ENCODE data around the gene PEX26. TPM values are rescaled to one million over a fixed set of nuclear protein-coding genes. Genes with fewer than 3 reads are reported as not detected.
"Not testable (repeated sequence)": the region's sequence is repeated elsewhere in the genome, so short reads cannot be mapped to it uniquely, and the experiment has no call there.

The PEX26 gene
- total and polyA plus RNA-seq, 5 donors, result 17.4 to 23.5 (median 23.1) TPM

- Histone ChIP-seq H3K27me3 (ENCODE audit: control insufficient read depth, insufficient read depth) (no peaks in the 10 kb centered on the region), H3K27ac (ENCODE audit: low read length) (no peak overlapping the region), H3K4me1 (ENCODE audit: control insufficient read depth, insufficient read depth, low read length) (peaks cover 8% of the 10 kb centered on the region), H3K9me3 (ENCODE audit: control insufficient read depth, low read length) (no peaks in the 10 kb centered on the region), H3K4me3 (ENCODE audit: low read length) (no peak overlapping the region)
- peak in 2 of 3 donors; percentile 83 to 85 for DNase-seq
- intact Hi-C loops (cut with DNase I), result no loop called here
- peak; percentile 81 to 84 for ATAC-seq
- WGBS, result 55% methylated on average over 4 of the region's 4 CpGs
Measured at GRCh38 chr22:18057568-18058209, 20.1 kb upstream of the PEX26 start.

DNA sequence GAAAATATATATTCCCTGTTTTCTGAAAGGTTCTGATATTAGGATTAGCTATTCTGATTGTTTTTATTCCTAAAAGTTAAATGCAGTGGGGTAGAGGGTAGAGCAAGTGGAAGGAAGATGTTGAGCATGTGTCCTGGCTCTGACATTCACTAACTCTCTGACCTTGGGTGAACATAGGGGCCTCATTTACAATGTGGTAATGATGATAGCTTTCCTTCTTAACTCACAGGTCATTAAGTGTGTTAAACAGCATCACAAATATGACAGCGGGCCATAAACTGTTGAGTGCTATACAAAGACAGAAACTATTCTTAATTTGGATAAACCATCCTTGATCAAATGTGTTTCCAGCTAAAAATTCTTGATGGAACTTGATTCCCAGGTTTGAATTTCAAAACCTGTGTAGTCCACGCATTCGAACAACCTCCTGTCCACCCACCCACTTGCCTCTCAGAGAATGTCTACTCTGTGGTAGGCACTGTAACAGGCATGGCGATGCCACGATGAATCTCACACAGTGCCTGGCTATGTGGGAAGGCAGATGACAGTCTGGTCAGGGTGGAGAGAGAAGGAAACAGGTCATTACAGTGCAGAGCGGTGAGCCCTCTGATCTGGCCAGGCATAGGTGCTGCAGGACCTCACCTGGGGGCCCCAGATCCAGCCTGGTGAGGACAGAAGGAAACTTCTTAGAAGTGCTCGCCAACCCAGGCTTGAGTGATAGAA lies 19.3 kb upstream of the PEX26 start:
- no peak overlapping the region for H3K4me3 ChIP-seq (ENCODE audit: low read length)
- H3K27ac ChIP-seq (ENCODE audit: low read length), result no peak overlapping the region
- peaks cover 8% of the 10 kb centered on the region for H3K4me1 ChIP-seq (ENCODE audit: control insufficient read depth, insufficient read depth, low read length)
- DNase-seq, result no peak
- ATAC-seq, result no peak
- no peaks in the 10 kb centered on the region for H3K27me3 ChIP-seq (ENCODE audit: control insufficient read depth, insufficient read depth)
- 98% methylated on average over 7 of the region's 7 CpGs for WGBS
- no peaks in the 10 kb centered on the region for H3K9me3 ChIP-seq (ENCODE audit: control insufficient read depth, low read length)
- intact Hi-C loops (cut with DNase I), result no loop called here

DNA sequence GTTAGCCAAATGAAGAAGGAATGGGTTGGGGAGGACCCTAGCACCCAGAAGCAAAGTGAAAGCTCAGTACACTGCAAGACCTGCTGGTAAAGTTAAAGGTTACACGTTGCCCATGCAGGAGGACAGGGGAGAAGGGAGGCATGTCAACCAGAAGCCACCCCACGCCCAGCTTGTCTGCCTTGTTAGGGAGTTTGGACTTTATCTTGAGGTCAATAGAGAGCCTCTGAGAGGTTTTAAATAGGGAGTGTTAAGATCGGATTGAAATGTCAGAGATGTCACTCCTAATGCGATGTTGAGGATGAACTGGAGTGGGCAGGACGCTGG lies 18.7 kb upstream of the PEX26 start:
- DNase-seq, result no peak
- intact Hi-C loops (cut with DNase I), result no loop called here
- ATAC-seq, result no peak
- WGBS, result 66% methylated on average over 5 of the region's 5 CpGs
- Histone ChIP-seq H3K9me3 (ENCODE audit: control insufficient read depth, low read length) (no peaks in the 10 kb centered on the region), H3K4me1 (ENCODE audit: control insufficient read depth, insufficient read depth, low read length) (peaks cover 8% of the 10 kb centered on the region), H3K27me3 (ENCODE audit: control insufficient read depth, insufficient read depth) (no peaks in the 10 kb centered on the region), H3K4me3 (ENCODE audit: low read length) (no peak overlapping the region), H3K27ac (ENCODE audit: low read length) (no peak overlapping the region)

DNA sequence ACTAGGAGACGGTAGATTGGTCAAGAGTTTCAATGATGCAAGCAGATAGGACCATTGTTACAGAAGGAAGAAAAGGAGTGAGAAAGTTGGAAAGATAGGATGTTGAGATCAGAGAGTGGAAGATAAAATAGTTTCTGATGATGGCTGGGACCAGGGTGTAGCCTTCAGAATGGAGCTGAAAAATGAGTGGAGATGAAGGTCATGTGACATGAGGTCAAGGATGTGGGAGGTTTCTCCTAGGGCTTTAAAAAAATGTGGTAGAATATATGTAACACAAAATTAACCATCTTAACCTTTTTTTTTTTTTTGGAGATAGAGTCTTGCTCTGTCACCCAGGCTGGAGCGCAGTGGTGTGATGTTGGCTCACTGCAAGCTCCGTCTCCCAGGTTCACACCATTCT lies 18.3 kb upstream of the PEX26 start:
- Histone ChIP-seq H3K4me1 (ENCODE audit: control insufficient read depth, insufficient read depth, low read length) (peaks cover 8% of the 10 kb centered on the region), H3K4me3 (ENCODE audit: low read length) (no peak overlapping the region), H3K9me3 (ENCODE audit: control insufficient read depth, low read length) (no peaks in the 10 kb centered on the region), H3K27ac (ENCODE audit: low read length) (no peak overlapping the region), H3K27me3 (ENCODE audit: control insufficient read depth, insufficient read depth) (no peaks in the 10 kb centered on the region)
- WGBS, result 96% methylated on average over 3 of the region's 3 CpGs
- ATAC-seq (no peak), DNase-seq (no peak)
- intact Hi-C loops (cut with DNase I), result no loop called here

DNA sequence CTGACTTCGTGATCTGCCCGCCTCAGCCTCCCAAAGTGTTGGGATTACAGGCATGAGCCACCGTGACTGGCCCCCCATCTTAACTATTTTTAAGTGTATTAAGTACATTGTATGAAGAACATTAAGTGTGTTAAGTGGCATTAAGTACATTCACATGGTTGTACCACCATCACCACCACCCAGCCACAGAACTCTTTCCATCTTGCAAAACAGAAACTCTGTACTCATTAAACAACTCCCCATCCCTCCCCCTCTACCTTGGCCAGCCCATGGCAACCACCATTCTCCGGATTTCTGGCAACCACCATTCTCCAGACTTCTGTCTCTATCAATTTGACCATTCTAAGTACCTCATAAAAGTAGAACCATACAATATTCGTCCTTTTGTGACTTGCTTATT lies 17.8 kb upstream of the PEX26 start:
- ATAC-seq (no peak), DNase-seq (no peak)
- H3K4me3 ChIP-seq (ENCODE audit: low read length), result no peak overlapping the region
- intact Hi-C loops (cut with DNase I), result loop anchor here in 2 of 4 donors (10.0 kb wide), 1 partner anchor 155 kb away; no protein-coding TSS in a partner anchor
- no peaks in the 10 kb centered on the region for H3K9me3 ChIP-seq (ENCODE audit: control insufficient read depth, low read length)
- WGBS, result 90% methylated on average over 5 of the region's 5 CpGs
- H3K27ac ChIP-seq (ENCODE audit: low read length), result no peak overlapping the region
- no peaks in the 10 kb centered on the region for H3K27me3 ChIP-seq (ENCODE audit: control insufficient read depth, insufficient read depth)
- peaks cover 8% of the 10 kb centered on the region for H3K4me1 ChIP-seq (ENCODE audit: control insufficient read depth, insufficient read depth, low read length)

- Histone ChIP-seq H3K27ac (ENCODE audit: low read length) (no peak overlapping the region), H3K27me3 (ENCODE audit: control insufficient read depth, insufficient read depth) (no peaks in the 10 kb centered on the region), H3K4me3 (ENCODE audit: low read length) (no peak overlapping the region), H3K4me1 (ENCODE audit: control insufficient read depth, insufficient read depth, low read length) (peaks cover 7% of the 10 kb centered on the region), H3K9me3 (ENCODE audit: control insufficient read depth, low read length) (no peaks in the 10 kb centered on the region)
- intact Hi-C loops (cut with DNase I), result loop anchor here in 2 of 4 donors (10.0 kb wide), 1 partner anchor 156 kb away; no protein-coding TSS in a partner anchor
- DNase-seq (no peak), ATAC-seq (no peak)
- WGBS, result 67% methylated on average over 13 of the region's 13 CpGs
Measured at GRCh38 chr22:18060646-18061620, 16.9 kb upstream of the PEX26 start.

GRCh38 chr22:18062421-18062820 lies 15.4 kb upstream of the PEX26 start:
- H3K4me3 ChIP-seq (ENCODE audit: low read length), result no peak overlapping the region
- 95% methylated on average over 3 of the region's 3 CpGs for WGBS
- intact Hi-C loops (cut with DNase I), result loop anchor here in 2 of 4 donors (10.0 kb wide), 1 partner anchor 158 kb away; no protein-coding TSS in a partner anchor
- peaks cover 2% of the 10 kb centered on the region for H3K4me1 ChIP-seq (ENCODE audit: control insufficient read depth, insufficient read depth, low read length)
- no peak for DNase-seq
- no peaks in the 10 kb centered on the region for H3K27me3 ChIP-seq (ENCODE audit: control insufficient read depth, insufficient read depth)
- no peak overlapping the region for H3K27ac ChIP-seq (ENCODE audit: low read length)
- no peaks in the 10 kb centered on the region for H3K9me3 ChIP-seq (ENCODE audit: control insufficient read depth, low read length)
- ATAC-seq, result no peak

DNA sequence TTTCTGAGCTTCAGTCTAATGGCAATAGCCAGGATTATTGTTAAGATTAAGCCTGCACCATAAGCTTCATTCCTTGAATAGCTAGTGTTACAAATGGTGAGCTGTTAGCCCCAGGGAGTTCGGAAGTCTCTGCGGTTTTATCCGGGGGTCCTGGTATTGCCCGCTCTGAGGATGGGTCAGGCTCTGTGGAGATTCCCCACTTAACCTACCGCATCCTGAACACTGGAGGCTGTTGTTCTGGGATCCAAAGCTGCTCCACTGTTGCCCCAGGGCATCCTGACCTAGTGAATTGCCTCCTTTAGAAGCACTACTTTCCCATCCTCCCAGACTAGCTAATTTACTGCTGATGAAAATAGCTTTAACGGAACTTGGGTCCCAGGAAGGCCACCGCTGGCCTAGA lies 14.5 kb upstream of the PEX26 start:
- intact Hi-C loops (cut with DNase I), result loop anchor here in 2 of 4 donors (10.0 kb wide), 1 partner anchor 159 kb away; no protein-coding TSS in a partner anchor
- no peaks in the 10 kb centered on the region for H3K4me1 ChIP-seq (ENCODE audit: control insufficient read depth, insufficient read depth, low read length)

GRCh38 chr22:18063715-18064114 lies 14.1 kb upstream of the PEX26 start:
- H3K27ac ChIP-seq (ENCODE audit: low read length); H3K4me3 ChIP-seq (ENCODE audit: low read length); H3K9me3 ChIP-seq (ENCODE audit: control insufficient read depth, low read length); H3K4me1 ChIP-seq (ENCODE audit: control insufficient read depth, insufficient read depth, low read length); DNase-seq; ATAC-seq; H3K27me3 ChIP-seq (ENCODE audit: control insufficient read depth, insufficient read depth): not testable (repeated sequence)
- WGBS, result 77% methylated on average over 6 of the region's 6 CpGs
- intact Hi-C loops (cut with DNase I), result loop anchor here in 2 of 4 donors (10.0 kb wide), 1 partner anchor 159 kb away; no protein-coding TSS in a partner anchor

More for the DNA sequence above, 14.5 kb upstream of the PEX26 start:
- Histone ChIP-seq H3K4me3 (ENCODE audit: low read length) (no peak overlapping the region), H3K27ac (ENCODE audit: low read length) (no peak overlapping the region), H3K9me3 (ENCODE audit: control insufficient read depth, low read length) (no peaks in the 10 kb centered on the region), H3K27me3 (ENCODE audit: control insufficient read depth, insufficient read depth) (no peaks in the 10 kb centered on the region)
- ATAC-seq (no peak), DNase-seq (no peak)
- WGBS, result 87% methylated on average over 7 of the region's 7 CpGs

- no peaks in the 10 kb centered on the region for H3K4me1 ChIP-seq (ENCODE audit: control insufficient read depth, insufficient read depth, low read length)
- H3K9me3 ChIP-seq (ENCODE audit: control insufficient read depth, low read length), result no peaks in the 10 kb centered on the region
- H3K4me3 ChIP-seq (ENCODE audit: low read length), result no peak overlapping the region
- H3K27me3 ChIP-seq (ENCODE audit: control insufficient read depth, insufficient read depth), result no peaks in the 10 kb centered on the region
- intact Hi-C loops (cut with DNase I), result loop anchor here in 2 of 4 donors (10.0 kb wide), 1 partner anchor 160 kb away; no protein-coding TSS in a partner anchor
- no peak for DNase-seq
- no peak overlapping the region for H3K27ac ChIP-seq (ENCODE audit: low read length)
- 91% methylated on average over 7 of the region's 7 CpGs for WGBS
- ATAC-seq, result no peak
Measured at GRCh38 chr22:18064636-18065035, 13.2 kb upstream of the PEX26 start.

Data from right cardiac atrium (tissue), 5 donors.